ENCODE data around the gene MOGAT3. TPM values are rescaled to one million over a fixed set of nuclear protein-coding genes. Genes with fewer than 3 reads are reported as not detected.
A peak's percentile ranks its signal among the peaks of the same experiment; 100 is the strongest.

Gene MOGAT3
- total and polyA plus RNA-seq, 9 of the 15 experiments (the other 6 are each of a cell fraction or from before 2014, with no cell fraction given) = 0.07 to 0.17 (median 0.13) TPM; not detected in 6

DNA sequence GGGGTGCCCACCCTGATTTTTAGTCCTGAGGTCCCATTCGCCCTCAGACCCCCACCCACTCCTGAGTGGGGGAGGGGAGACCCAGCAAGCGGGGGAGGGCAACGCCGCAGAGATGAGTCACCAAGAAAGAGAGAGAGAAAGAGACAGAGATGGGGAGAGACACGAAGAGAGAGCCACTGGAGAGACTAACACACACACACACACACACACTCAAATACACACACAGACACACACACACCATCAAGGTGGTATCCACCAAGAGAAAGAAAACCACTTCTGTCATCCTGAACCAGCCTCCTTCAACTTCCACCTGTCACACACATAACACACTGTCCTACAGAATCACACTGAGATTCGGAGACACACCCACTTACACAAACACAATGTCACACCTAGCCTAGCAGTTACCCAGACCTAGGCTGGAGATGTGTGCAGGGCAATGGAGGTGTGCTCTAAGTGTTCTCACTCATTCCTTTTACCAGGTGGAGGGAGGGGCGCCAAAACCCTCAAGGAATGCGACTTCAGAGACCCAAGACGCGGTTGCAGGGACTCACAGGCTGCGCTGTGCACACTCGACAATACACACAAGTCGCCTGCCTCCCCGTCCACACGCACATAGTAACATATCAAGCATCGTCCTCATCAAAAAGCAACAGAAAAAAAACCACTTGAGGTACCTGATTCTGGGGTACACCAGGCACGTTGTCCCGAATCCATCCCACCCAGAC lies 31.6 kb downstream of the MOGAT3 start (continued):
- TF ChIP-seq ETV1 (tag; conservative IDR thresholded peaks at IDR 0.05; ENCODE audit: low read depth) = no peak
- TF ChIP-seq ZNF282 (CRISPR knock-in tag; IDR thresholded peaks at IDR 0.05) = no peak
- peak; percentile 85 for TF ChIP-seq SMARCA4 (IDR thresholded peaks at IDR 0.05)
- peak; percentile 90 for TF ChIP-seq FOSL1 (tag; conservative IDR thresholded peaks at IDR 0.05)
- peak; percentile 23; the same call in 1 of the 2 replicates for TF ChIP-seq BCOR (IDR thresholded peaks at IDR 0.05)
- peak; percentile 65 for TF ChIP-seq ZBTB7A (IDR thresholded peaks at IDR 0.05; ENCODE audit: borderline replicate concordance, control insufficient read depth, low read depth, low read length)
- TF ChIP-seq, protein P1, sequence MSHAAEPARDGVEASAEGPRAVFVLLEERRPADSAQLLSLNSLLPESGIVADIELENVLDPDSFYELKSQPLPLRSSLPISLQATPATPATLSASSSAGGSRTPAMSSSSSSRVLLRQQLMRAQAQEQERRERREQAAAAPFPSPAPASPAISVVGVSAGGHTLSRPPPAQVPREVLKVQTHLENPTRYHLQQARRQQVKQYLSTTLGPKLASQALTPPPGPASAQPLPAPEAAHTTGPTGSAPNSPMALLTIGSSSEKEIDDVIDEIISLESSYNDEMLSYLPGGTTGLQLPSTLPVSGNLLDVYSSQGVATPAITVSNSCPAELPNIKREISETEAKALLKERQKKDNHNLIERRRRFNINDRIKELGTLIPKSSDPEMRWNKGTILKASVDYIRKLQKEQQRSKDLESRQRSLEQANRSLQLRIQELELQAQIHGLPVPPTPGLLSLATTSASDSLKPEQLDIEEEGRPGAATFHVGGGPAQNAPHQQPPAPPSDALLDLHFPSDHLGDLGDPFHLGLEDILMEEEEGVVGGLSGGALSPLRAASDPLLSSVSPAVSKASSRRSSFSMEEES (CRISPR knock-in tag; IDR thresholded peaks at IDR 0.05) = no peak
- peak; percentile 89 for TF ChIP-seq ARID1B (IDR thresholded peaks at IDR 0.05)
- 0 out of 2 replicates have a peak, but pooled peaks have one; percentile 32 for TF ChIP-seq LARP7 (IDR thresholded peaks at IDR 0.05)
- 0 out of 2 replicates have a peak, but pooled peaks have one; percentile 16 for TF ChIP-seq ARID2 (IDR thresholded peaks at IDR 0.05)
- peak; percentile 60 to 81 for TF ChIP-seq TRIM24 (IDR thresholded peaks at IDR 0.05)
- no peak for TF ChIP-seq ATF1 (CRISPR knock-in tag; IDR thresholded peaks at IDR 0.05)
- TF ChIP-seq ATF1 (tag; IDR thresholded peaks at IDR 0.05) = peak; percentile 41; the same call in 1 of the 2 replicates
- TF ChIP-seq, protein P2, sequence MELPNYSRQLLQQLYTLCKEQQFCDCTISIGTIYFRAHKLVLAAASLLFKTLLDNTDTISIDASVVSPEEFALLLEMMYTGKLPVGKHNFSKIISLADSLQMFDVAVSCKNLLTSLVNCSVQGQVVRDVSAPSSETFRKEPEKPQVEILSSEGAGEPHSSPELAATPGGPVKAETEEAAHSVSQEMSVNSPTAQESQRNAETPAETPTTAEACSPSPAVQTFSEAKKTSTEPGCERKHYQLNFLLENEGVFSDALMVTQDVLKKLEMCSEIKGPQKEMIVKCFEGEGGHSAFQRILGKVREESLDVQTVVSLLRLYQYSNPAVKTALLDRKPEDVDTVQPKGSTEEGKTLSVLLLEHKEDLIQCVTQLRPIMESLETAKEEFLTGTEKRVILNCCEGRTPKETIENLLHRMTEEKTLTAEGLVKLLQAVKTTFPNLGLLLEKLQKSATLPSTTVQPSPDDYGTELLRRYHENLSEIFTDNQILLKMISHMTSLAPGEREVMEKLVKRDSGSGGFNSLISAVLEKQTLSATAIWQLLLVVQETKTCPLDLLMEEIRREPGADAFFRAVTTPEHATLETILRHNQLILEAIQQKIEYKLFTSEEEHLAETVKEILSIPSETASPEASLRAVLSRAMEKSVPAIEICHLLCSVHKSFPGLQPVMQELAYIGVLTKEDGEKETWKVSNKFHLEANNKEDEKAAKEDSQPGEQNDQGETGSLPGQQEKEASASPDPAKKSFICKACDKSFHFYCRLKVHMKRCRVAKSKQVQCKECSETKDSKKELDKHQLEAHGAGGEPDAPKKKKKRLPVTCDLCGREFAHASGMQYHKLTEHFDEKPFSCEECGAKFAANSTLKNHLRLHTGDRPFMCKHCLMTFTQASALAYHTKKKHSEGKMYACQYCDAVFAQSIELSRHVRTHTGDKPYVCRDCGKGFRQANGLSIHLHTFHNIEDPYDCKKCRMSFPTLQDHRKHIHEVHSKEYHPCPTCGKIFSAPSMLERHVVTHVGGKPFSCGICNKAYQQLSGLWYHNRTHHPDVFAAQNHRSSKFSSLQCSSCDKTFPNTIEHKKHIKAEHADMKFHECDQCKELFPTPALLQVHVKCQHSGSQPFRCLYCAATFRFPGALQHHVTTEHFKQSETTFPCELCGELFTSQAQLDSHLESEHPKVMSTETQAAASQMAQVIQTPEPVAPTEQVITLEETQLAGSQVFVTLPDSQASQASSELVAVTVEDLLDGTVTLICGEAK (IDR thresholded peaks at IDR 0.05) = peak; percentile 32; the same call in 1 of the 2 replicates
- TF ChIP-seq, protein P2 (CRISPR knock-in tag; IDR thresholded peaks at IDR 0.05) = no peak
- TF ChIP-seq LCOR (CRISPR knock-in tag; IDR thresholded peaks at IDR 0.05) = no peak; the same call in 1 of the 2 replicates
- TF ChIP-seq DPF2 (IDR thresholded peaks at IDR 0.05) = peak; percentile 92
- TF ChIP-seq, protein P3, sequence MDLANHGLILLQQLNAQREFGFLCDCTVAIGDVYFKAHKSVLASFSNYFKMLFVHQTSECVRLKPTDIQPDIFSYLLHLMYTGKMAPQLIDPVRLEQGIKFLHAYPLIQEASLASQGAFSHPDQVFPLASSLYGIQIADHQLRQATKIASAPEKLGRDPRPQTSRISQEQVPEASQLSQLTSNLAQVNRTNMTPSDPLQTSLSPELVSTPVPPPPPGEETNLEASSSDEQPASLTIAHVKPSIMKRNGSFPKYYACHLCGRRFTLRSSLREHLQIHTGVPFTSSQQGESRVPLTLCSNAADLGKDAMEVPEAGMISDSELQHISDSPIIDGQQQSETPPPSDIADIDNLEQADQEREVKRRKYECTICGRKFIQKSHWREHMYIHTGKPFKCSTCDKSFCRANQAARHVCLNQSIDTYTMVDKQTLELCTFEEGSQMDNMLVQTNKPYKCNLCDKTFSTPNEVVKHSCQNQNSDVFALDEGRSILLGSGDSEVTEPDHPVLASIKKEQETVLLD (IDR thresholded peaks at IDR 0.05) = peak; percentile 44; the same call in 1 of the 2 replicates

Measured in K562 (cell line).